ENCODE results near the gene PROSER2.
A peak's percentile ranks its signal among the peaks of the same experiment; 100 is the strongest.

Gene PROSER2

DNA sequence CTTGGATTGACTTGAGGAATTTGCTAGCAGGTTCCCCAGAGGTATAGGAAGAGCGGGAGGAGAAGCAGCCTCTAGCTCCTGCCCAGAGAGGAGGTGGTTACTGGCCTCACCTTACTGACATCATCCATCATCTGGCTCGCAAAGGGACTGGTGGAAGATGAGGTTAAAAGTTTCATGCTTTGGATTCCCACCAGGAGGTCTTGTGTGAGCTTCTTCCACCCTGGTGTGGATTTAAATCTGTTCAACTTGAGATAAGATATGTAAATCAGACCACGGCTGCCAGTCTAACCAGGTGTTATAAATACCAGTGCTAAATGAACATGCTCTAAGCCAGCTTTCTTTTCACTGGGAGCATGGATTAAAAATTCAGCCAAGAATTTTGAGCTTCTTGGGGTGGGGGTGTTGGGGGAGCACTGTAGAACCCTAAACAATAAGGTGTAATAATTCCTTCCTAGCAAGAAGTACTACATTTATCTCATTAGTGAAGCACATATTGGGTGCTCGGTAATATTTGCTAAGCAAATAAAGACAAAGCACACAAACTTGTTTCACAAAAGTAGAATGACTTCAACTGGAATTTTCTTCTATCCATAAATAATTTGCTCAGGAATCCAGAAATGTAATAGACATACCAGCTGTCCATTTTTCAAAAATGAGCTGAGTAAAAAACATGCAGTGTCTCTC, 7.8 kb downstream of the PROSER2 start:
- Histone ChIP-seq H3K4me3 (ENCODE audit: severe bottlenecking) (no peak overlapping the region), H3K4me1 (ENCODE audit: insufficient read depth, poor library complexity, severe bottlenecking) (peaks cover 56% of the 10 kb centered on the region), H3K27ac (ENCODE audit: poor library complexity, severe bottlenecking) (peak overlapping the region; percentile 91), H3K36me3 (ENCODE audit: low read depth) (peaks cover 82% of the 10 kb centered on the region), H3K9me3 (ENCODE audit: severe bottlenecking) (no peaks in the 10 kb centered on the region), H3K27me3 (ENCODE audit: insufficient read depth, poor library complexity, severe bottlenecking) (no peaks in the 10 kb centered on the region)
- peak; percentile 82 for ATAC-seq (ENCODE audit: low read depth)
- no peak for DNase-seq (ENCODE audit: low spot score)
- TF ChIP-seq, protein P1, sequence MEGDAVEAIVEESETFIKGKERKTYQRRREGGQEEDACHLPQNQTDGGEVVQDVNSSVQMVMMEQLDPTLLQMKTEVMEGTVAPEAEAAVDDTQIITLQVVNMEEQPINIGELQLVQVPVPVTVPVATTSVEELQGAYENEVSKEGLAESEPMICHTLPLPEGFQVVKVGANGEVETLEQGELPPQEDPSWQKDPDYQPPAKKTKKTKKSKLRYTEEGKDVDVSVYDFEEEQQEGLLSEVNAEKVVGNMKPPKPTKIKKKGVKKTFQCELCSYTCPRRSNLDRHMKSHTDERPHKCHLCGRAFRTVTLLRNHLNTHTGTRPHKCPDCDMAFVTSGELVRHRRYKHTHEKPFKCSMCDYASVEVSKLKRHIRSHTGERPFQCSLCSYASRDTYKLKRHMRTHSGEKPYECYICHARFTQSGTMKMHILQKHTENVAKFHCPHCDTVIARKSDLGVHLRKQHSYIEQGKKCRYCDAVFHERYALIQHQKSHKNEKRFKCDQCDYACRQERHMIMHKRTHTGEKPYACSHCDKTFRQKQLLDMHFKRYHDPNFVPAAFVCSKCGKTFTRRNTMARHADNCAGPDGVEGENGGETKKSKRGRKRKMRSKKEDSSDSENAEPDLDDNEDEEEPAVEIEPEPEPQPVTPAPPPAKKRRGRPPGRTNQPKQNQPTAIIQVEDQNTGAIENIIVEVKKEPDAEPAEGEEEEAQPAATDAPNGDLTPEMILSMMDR (IDR thresholded peaks at IDR 0.05; ENCODE audit: poor library complexity, severe bottlenecking): no peak

DNA sequence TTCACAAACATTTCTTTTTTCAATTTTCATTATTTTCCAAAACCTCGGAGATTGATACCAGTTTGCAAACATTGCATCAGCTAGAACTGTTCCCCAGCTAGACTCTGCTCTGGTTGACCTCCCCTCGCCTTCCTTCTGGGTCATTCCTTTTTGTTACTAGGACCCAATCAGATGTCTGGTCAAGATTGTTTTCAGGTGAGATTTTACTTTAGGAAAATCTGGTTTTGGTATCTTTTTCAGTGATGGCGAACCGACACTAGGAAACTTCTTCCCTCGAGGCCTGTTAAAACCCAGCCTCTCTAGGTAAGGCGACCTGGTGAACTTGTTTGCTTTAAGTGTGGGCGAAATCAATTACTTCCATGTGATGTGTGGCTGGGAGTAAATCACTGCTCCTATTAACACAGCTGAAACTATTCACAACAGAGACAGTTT, 8.4 kb downstream of the PROSER2 start:
- no peaks in the 10 kb centered on the region for H3K9me3 ChIP-seq (ENCODE audit: severe bottlenecking)
- H3K36me3 ChIP-seq (ENCODE audit: low read depth): peaks cover 82% of the 10 kb centered on the region
- H3K4me3 ChIP-seq (ENCODE audit: severe bottlenecking): no peak overlapping the region
- DNase-seq (ENCODE audit: low spot score) (no peak), ATAC-seq (ENCODE audit: low read depth) (peak; percentile 49; the same call in 2 of the 3 replicates)
- H3K27me3 ChIP-seq (ENCODE audit: insufficient read depth, poor library complexity, severe bottlenecking): no peaks in the 10 kb centered on the region
- TF ChIP-seq, protein P1 (IDR thresholded peaks at IDR 0.05; ENCODE audit: poor library complexity, severe bottlenecking): no peak
- peaks cover 54% of the 10 kb centered on the region for H3K4me1 ChIP-seq (ENCODE audit: insufficient read depth, poor library complexity, severe bottlenecking)
- peak overlapping the region; percentile 91 for H3K27ac ChIP-seq (ENCODE audit: poor library complexity, severe bottlenecking)

DNA sequence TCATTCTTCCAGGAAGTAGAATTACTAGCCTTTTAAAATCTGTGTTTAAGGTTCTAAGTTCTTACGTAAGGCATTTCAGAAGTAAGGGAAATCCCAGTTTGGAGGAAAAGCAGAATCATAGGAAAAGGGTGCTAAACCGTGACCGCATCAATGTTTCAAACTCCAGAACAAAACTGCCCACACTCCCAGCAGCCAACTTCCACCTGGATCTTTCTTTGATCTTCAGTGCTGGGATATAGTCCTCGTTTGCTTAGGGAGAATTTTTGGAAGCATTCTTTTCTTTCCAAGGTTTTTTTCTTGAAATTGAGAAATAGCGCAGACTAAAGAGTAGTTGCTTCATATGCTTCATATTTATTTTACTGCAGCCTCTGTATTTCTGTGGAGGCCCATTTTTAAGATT, 8.9 kb downstream of the PROSER2 start:
- Histone ChIP-seq H3K9me3 (ENCODE audit: severe bottlenecking) (no peaks in the 10 kb centered on the region), H3K27ac (ENCODE audit: poor library complexity, severe bottlenecking) (peak overlapping the region; percentile 91), H3K36me3 (ENCODE audit: low read depth) (peaks cover 82% of the 10 kb centered on the region), H3K27me3 (ENCODE audit: insufficient read depth, poor library complexity, severe bottlenecking) (no peaks in the 10 kb centered on the region), H3K4me1 (ENCODE audit: insufficient read depth, poor library complexity, severe bottlenecking) (peaks cover 57% of the 10 kb centered on the region), H3K4me3 (ENCODE audit: severe bottlenecking) (no peak overlapping the region)
- TF ChIP-seq, protein P1 (IDR thresholded peaks at IDR 0.05; ENCODE audit: poor library complexity, severe bottlenecking): no peak
- ATAC-seq (ENCODE audit: low read depth) (no peak), DNase-seq (ENCODE audit: low spot score) (no peak)

DNA sequence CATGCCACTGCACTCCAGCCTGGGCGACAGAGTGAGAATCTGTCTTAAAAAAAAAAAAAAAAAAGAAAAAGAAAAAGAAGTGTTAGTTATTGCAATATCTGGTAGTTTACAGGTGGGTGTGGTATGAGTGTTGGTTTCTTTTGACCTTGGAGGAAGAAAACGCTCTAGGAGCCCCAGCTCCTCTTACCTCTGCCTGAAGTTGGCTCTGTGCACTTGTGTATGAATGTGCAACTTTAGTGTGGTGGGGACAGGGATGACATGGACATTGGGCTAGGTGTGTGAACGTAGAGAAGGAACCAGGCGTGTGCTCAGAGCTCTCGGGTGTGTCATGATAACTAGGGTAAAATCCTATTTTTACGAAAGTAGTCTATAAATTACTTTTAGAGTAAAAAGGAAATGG, 11.9 kb downstream of the PROSER2 start:
- Histone ChIP-seq H3K4me1 (ENCODE audit: insufficient read depth, poor library complexity, severe bottlenecking) (peaks cover 54% of the 10 kb centered on the region), H3K27me3 (ENCODE audit: insufficient read depth, poor library complexity, severe bottlenecking) (no peaks in the 10 kb centered on the region), H3K9me3 (ENCODE audit: severe bottlenecking) (no peaks in the 10 kb centered on the region), H3K36me3 (ENCODE audit: low read depth) (peaks cover 93% of the 10 kb centered on the region), H3K27ac (ENCODE audit: poor library complexity, severe bottlenecking) (no peak overlapping the region), H3K4me3 (ENCODE audit: severe bottlenecking) (no peak overlapping the region)
- TF ChIP-seq, protein P1 (IDR thresholded peaks at IDR 0.05; ENCODE audit: poor library complexity, severe bottlenecking): no peak
- ATAC-seq (ENCODE audit: low read depth) (no peak), DNase-seq (ENCODE audit: low spot score) (no peak)

DNA sequence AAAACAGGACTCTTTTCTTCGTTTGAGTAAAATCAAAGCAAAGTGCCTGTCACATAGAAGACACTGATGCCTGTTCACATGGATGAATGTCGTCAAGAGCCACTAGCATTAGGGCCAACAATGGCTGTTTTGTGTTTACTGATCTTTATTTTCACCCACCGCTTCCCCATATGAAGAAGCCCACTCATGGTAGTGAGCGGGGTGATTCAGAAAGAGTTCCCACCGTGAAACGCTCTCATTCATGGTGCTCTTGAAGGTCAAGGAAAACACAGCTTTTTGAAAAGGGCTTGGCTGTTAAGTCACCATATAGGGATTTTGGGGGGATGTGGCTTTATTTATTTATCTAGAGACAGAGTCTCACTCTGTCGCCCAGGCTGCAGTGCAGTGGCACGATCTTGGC, 12.5 kb downstream of the PROSER2 start:
- H3K36me3 ChIP-seq (ENCODE audit: low read depth): peaks cover 92% of the 10 kb centered on the region
- no peaks in the 10 kb centered on the region for H3K9me3 ChIP-seq (ENCODE audit: severe bottlenecking)
- H3K4me1 ChIP-seq (ENCODE audit: insufficient read depth, poor library complexity, severe bottlenecking): peaks cover 48% of the 10 kb centered on the region
- TF ChIP-seq, protein P1 (IDR thresholded peaks at IDR 0.05; ENCODE audit: poor library complexity, severe bottlenecking): no peak
- ATAC-seq (ENCODE audit: low read depth): no peak
- H3K27ac ChIP-seq (ENCODE audit: poor library complexity, severe bottlenecking): no peak overlapping the region
- H3K4me3 ChIP-seq (ENCODE audit: severe bottlenecking): no peak overlapping the region
- no peak for DNase-seq (ENCODE audit: low spot score)
- no peaks in the 10 kb centered on the region for H3K27me3 ChIP-seq (ENCODE audit: insufficient read depth, poor library complexity, severe bottlenecking)

Measured in RWPE2 (cell line).